Neural cell (in vitro differentiated cells): Measurements from ENCODE around the gene KLHL22.

ENCODE experiments used
- POLR2AphosphoS5 ChIP-seq: IDR thresholded peaks from 2 replicates; pipeline ENCODE4 v1.6.1; 2012
- TAF1 ChIP-seq: IDR thresholded peaks from 2 replicates; pipeline ENCODE4 v1.6.1; 2012; ENCODE audit warnings: low read depth

DNA sequence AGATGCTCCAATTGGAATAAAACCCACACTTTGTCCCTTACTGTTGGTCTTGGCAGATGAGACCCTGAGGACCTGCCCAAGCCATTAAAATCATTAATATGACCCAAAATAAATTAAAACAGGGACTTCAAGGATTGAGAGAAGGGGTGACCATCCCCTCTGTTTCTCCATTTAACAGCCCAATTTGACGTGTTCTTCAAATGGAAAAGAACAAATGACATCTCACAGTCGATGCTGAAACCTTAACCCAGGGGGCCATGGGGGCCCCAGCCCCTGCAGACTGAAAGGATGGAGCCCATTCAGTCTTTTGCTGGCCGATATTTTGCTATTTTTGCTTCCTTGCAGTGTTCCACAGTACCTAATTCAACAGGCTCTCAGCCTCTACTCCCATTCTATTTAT, 81.1 kb downstream of the KLHL22 start:
- TF ChIP-seq TAF1 (no peak), POLR2AphosphoS5 (no peak)
